Measurements from ENCODE around the gene NOTUM.
"Not testable (repeated sequence)": the region's sequence is repeated elsewhere in the genome, so short reads cannot be mapped to it uniquely, and the experiment has no call there.

Gene NOTUM

DNA sequence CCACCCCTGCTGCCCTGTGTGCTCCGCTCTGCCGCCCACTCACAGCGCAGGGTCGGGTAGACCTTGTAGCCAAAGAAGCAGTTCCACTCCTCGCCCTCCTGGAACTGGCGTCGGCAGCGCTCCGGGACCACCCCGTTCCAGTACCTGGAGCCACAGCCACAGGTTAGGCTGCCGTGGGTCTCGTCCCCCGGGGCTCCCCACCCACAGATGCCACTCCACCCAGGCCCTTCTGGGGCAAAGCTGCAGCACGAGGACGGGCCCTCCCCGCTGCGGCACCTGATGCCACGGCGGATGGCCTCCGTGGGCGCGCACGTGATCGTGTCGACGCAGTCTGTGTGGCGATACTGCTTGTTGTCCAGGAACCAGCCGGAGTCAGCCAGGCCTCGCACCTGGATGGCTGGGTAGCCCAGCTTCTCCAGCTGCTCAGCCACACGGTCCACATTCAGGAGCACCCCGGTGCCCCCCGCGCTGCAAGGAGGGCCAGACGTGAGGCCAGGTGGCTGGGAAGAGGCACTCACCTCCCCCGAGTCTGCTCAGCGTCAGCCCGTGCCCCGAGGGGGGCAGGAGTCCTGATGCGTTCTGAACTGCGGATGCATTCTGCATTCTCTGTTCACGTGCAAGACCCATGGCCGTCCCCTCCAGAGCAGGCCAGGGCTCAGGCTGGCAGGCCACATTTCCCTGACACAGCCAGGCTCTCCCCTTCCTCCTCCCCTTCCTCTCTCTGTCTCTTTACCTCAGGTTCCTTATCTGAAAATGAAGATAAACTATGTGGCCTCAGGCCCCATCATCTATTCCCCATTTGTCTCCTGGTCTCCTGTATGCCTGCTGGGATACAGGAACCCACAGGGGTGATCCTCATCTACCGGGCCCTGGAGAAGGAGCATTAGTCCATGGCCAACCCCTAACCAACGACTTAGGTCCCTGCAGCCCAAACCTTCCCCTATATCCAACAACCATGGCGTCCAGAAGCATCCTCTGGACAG, 4.1 kb downstream of the NOTUM start:
- DNase-seq, result no peak

DNA sequence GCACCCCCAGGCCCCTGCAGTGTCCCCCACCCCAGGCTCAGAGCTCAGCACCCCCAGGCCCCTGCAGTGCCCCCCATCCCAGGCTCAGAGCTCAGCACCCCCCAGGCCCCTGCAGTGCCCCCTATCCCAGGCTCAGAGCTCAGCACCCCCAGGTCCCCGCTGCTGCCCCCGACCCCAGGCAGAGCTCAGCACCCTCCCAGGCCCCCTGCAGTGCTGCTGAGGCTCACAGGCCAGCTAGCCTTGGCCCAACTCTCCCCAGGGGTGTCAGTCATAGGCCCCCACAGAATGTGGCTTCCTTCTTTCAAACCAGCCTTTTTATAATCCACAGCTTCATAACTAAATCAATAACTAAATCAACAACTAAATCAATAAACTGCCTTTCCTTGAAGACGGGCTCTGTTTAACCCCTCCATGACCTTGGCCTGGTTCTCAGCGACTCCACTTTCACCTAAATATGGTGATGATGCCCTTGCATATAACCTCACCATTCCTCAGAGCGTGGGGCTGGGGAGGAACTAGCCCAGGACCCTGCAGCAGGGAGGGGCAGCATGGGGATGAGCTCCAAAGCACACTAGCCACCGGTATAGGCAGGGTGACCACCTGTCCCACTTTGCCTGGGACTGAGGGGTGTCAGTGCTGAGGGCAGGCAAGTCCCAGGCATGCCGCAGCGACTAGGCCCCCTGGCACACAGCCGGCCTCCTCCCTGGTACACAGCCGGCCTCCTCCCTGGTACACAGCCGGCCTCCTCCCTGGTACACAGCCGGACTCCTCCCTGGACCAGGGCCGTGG, 5.0 kb downstream of the NOTUM start:
- no peak for DNase-seq

DNA sequence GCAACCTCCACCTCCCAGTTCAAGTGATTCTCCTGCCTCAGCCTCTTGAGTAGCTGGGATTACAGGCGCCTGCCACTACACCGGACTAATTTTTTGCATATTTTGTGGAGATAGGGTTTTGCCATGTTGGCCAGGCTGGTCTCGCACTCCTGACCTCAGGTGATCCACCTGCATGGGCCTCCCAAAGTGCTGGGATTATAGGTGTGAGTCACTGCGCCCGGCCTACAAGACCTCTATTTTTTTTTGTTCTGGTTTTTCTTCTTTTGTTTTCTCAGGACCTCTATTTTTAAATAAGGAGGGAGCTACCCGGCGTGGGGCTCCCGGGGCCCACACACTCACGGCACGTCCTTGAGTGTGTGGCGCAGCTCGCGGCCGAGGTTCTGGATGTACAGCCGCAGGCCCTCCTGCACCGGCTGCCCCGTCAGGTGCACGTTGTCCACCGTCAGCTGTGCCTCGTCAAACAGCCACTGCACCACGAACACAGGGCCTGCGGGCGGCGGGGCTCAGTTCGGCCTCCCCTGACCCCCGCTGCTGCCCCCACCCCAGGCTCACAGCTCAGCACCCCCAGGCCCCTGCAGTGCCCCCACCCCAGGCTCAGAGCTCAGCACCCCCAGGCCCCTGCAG, 5.8 kb downstream of the NOTUM start:
- DNase-seq, result no peak

DNA sequence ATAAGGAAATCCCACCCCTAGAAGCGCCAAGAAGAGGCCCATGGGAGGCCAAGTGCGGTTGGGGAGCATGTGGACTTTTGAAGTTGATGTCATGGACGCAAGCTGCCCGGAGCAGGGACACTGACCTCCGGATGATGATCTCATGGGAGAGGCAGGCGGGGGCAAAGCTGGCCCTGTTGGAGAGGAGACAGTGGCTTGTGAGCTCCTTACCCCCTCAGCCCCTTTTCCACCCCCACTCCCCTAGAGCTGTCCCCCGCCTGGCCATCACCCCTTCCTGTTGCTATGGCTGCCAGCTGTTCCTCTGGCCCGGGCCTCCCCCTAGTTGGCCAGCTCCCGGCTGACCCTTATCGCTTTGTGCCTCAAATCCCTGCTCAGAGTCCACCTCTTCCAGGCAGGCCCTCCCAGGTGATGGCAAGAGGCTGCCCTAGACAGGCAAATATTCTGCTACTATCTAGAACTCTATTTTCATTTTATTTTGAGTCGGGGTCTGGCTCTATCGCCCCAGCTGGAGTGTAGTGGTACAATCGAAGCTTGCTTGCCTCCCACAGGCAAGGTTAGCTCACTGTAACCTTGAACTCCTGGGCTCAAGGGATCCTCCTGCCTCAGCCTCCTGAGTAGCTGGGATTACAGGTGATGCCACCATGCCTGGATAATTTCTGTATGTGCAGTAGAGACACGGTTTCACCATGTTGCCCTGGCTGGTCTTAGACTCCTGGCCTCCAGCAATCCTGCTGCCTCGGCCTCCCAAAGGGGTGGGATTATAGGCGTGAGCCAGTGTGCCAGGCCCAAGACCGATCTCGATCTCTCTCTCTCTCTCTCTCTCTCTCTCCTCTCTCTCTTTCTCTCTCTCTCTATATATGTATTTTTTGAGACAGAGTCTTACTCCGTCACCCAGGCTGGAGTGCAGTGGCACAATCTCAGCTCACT, 6.6 kb downstream of the NOTUM start:
- no peak for DNase-seq

DNA sequence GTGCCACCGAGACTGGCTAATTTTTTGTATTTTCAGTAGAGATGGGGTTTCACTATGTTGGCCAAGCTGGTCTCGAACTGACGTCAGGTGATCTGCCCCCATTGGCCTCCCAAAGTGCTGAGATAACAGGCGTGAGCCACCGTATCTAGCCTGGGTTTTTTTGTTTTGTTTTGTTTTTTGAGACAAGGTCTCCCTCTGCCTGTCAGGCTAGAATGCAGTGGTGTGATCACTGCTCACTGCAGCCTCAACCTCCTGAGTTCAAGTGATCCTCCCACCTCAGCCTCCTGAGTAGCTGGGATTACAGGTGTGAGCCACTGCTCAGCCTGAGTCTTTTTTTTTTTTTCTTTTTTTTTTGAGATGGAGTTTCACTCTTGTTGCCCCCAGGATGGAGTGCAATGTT, 7.5 kb downstream of the NOTUM start:
- DNase-seq, result not testable (repeated sequence)

DNA sequence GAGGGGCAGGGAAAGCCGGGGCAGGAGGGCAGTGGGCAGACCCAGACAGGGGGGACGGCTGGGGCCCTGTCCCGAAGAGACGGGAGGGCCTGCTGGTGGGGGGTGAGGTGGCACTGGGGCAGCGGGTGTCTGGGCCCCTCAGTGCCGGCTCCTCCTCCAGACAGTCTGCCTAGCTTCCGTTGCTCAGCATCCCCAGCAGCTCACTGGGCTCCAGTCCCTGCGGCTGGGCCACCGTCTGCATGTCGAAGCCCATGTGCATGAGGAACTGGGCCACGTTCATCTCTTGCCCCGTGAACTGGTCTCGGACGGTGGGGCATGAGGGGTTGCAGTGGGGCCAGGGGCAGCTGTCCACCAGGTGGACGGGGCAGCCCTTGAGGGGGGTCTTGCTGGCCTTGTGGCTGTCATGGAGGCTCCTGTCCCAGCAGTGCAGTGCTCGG, 8.2 kb downstream of the NOTUM start:
- no peak for DNase-seq

DNA sequence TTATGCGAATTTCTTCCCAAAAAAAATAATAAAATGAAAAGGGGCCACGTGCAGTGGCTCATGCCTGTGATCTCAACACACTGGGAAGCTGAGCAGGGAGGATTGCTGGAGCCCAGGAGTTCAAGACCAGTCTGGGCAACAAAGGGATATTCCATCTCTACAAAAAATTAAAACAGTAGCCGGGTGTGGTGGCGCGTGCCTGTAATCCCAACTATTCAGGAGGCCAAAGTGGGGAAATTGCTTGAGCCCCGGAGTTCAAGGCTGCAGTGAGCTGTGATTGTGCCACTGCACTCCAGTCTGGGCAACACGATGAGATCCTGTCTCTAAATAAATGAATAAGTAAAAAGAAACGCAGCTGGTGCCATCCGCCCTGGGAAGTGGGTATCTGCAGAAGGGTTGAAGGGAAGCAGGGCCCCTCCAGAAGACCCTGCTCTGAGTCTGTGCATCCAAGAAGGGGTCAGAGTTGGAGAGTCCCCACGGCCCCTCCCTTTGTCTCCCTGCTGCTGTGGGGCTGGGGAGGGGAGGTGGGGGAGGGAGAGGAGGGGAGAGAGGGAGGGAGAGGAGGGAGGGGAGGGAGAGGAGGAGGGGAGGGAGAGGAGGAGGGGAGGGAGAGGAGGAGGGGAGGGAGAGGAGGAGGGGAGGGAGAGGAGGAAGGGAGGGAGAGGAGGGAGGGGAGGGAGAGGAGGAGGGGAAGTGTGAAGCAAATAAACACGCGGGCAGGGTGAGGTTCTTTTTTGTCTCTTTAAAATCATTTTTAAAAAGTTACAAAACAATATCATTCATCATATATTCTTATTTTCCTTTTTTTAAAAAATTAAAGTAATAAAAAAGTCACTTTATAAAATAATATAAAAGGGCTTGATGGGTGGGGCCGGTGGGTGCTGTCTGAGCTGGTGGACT, 9.0 kb downstream of the NOTUM start:
- no peak for DNase-seq

DNA sequence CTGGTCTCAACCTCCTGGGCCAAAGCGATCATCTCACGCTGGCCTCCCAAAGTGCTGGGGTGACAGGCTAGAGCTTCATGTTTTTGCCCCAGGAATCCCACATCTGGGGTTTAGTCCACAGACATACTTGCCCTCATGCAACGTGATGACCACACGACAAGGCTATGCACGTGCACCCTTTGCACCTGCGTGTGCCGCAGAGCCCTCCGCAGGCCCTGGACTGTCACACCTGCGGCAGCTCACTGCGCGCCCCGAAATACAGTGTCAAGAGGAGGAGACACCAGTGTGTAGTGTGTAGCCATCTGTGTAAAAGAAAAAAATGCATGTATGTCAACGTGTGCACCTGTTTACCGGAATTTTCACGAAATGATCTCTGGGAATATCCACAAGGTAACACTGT, 10.5 kb downstream of the NOTUM start:
- no peak for DNase-seq

DNA sequence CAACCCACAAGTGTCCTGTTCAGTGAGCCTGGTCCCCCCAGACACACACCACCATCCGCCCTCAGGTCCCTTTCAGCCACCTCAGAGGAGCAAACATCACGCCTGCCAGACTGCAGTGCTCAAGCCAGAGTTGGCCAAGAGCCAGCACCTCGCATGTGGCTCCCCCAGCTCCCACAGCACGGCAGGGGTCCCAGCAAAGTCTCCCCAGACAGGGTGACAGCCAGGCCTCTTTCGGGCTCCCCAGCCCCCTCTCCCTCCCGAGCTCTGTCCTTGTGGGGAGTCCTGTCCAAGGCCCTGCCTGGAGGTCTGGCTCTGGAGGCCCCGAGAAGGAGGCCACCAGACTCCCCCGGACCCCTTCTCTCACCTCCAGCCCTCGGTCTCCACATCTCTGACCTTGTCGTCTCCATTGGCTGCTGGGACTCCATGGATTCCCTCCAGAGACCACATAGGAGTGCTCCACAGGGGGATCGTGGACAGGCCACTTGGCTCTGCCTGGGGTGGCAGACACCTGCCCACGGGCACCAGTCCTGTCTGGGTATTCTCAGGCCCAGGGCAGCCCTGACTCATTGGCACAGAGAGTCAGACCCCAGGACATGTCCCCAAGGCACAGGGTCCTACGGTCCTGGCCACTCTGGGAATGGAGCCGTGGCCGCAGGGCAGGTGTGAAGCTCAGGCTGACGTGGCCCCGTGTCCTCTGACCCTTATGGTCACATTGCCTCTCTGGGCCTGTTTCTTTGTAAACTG, 12.2 kb downstream of the NOTUM start:
- DNase-seq, result no peak

DNA sequence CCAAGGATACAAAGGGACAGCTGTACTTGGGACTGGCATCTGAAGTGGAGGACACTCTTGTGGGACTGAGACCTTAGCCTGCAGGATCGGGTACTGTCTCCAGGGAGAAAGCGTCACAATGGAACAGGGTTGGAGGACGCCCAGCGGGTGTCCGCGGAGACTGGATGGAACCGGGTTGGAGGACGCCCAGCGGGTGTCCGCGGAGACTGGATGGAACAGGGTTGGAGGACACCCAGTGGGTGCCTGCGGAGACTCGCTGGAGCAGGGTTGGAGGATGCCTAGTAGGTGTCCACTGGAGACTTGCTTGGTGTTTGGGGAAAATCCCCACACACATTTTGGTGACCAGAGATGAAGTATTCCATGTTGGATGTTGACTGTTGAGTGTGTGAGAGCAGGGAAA, 13.8 kb downstream of the NOTUM start, which contains the start of gene MYADML2:
Gene MYADML2 (minus strand): TSS at position 45 of the 400 bp plus-strand sequence. CDS start 5,492 bp downstream, outside the sequence.
- no peak for DNase-seq

DNA sequence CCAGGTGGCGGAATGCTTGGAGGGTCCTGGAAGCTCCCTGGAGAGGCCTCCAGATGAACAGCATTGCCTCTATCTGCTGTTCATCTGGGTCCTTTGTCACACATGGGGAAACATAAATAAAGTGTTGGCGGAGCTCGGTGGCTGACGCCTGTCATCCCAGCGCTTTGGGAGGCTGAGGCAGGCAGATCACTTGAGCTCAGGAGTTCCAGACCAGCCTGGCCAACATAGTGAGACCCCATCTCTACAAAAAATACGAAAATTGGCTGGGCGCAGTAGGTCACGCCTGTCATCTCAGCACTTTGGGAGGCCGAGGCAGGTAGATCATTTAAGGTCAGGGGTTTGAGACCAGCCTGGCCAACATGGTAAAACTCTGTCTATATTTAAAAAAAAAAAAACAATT, 16.1 kb downstream of the NOTUM start:
- no peak for DNase-seq

DNA sequence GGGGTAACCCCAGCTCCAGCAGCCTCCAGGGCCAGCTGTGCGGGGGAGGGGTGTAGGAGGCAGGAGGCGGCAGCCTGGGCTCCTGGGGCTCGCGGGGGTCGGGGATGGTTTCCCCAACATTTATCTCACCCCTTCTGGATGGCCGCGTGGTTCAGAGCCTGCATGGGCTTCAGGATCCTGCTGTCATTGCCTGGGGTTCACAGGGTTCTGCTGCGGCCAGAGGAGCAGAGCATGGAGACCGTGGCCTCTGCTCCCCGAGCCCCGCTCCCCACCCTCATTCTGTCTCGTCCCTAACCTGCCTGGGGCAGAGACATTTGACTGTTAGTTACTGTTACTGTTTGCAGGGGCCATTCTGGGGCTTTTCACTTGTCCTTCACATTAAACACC, 18.8 kb downstream of the NOTUM start:
- no peak for DNase-seq

DNA sequence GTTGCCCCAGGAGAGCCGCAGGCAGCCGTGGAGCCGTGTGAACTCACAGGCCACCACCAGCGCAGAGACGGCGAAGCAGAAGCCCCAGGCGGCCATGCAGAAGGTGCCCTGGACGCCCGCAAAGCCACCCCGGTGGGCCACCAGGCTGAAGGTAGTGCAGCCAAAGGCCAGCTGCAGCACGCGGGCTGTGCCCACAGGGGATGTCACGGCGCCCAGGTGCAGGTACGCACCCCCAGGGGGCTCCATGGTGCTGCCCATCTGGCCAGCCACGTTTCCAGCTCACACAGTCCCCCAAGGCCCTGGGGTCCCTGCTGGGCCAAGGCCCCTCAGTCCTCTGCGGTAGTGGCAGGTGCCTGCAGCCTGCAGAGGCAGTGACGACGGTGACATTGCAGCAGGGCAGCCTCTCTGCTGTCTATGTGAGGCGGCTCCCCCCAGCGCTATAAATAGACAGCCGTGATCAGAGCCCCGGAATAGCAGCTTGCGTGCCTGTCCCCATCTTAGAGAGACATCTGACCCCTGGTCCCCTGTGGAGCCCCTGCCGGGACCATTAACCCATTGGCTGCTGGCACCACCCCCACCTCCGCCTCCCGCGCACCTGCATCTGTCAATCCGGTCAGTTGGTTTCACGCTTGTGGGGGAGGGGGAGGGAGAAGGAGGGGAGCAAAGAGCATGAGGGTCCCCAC, 19.4 kb downstream of the NOTUM start:
- no peak for DNase-seq

DNA sequence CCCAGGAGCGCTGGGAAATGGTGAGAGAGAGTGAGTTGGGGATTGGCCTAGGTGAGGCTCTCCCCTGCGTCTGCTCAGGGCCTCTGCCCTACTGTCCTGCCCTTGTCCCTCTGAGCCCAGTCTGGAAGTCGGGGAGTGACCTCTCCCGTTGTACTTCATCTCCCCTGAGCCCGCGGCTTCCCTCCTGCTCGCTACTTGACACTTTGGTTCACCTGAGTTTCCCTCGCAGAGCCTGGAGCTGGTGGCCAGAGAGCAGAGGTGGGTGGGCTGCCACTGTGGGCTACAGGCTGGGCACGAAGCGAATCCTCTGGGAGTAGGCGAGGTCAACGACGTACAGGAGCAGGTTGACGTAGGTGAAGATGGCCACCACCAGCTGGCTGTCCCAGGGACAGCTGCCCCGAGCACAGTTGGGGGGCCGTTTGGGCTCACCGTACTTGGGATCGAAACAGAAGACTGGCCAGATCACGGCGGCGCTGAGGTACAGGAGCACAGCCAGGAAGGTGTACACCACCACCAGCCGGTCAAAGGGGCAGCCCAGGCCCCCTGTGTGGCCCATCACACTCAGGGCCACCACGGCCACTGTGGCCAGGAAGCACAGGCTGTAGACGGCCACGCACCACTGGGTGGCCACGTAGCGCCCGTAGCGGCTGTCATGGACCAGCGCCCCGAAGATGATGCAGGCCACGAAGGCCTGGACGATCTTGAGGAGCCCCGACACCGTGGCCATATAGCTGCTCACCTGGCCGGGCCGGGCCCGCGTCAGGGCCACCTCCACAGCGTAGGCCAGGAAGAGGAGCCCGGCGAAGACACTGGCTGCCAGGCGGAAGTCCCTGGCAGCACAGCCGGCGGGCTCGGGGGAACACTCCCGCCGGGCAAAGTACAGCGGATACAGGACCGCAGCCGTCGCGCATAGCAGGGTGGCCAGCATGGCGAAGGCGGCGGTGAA, 20.2 kb downstream of the NOTUM start:
- DNase-seq, result no peak

DNA sequence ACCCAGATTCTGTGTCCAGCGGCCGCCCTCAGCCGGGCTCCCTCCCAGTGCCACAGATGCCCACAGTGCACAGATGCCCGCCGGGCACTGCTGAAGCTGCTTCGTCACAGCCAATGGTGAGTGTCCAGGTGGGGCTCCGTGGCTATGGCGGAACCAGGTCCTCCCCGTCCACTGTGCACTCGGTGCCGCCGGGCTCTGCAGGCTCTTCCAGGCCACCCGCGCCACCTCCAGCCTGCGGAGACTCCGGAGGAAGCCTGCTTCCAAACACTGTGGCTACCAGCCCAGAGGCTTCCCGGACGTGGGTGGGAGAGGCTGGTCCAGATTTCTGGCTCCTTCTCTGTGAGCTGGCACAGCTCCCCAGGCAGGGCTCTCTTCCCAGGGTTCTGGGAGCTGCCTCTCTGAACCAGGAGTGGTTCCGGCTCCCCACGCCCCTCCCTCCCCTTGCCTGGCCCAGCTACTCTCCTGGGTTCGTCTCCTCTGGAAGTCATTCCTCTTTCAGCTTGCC, 21.1 kb downstream of the NOTUM start:
- no peak for DNase-seq

DNA sequence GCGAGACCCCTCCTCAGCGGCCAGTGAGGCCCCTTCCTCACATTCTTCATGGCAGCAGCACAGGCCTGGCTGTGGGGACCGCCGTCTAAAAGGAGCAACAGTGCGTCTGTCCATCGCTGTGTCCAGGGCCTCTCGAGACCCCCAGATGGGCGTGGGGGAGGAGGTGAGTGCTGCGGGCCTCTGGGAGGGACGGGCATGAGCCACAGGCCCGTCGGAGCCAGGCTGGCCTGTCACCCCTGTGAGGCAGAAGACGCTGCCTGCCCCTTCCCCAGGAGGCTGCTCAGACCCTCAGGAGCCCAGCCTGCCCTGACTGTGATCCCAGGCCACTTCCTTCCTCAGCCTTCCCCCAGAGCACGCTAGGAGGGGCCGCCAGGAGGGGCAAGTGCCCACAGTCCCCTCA, 21.8 kb downstream of the NOTUM start:
- no peak for DNase-seq

DNA sequence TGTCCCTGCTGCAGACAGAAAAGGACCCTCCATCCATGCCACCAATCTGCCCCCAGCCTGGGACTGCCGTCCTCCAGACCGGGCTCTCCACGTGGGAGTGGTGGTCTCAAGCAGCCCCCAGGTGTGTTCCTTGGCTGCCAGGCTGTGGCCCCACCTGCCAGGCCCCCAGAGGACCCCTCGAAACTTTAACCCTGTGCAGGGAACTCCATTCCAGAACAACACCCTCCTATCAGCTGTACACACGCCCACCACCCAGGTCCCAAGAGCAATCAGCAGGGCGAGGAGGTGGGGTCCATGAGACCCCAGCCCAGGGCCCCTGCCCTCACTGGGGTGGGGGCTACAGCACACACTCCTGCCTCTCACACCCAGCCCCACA, 25.3 kb downstream of the NOTUM start:
- DNase-seq, result no peak
